HG02885 (cell line): Measurements from ENCODE around the gene RELB.
A peak's percentile ranks its signal among the peaks of the same experiment; 100 is the strongest.

Source experiments
- ATAC-seq: cut with Tn5 transposase; IDR thresholded peaks from one replicate; pipeline ENCODE4 v1.9.1; 2021; ENCODE audit warnings: mild to moderate bottlenecking; ENCODE audit not compliant: unreplicated experiment, poor library complexity

The RELB gene

DNA sequence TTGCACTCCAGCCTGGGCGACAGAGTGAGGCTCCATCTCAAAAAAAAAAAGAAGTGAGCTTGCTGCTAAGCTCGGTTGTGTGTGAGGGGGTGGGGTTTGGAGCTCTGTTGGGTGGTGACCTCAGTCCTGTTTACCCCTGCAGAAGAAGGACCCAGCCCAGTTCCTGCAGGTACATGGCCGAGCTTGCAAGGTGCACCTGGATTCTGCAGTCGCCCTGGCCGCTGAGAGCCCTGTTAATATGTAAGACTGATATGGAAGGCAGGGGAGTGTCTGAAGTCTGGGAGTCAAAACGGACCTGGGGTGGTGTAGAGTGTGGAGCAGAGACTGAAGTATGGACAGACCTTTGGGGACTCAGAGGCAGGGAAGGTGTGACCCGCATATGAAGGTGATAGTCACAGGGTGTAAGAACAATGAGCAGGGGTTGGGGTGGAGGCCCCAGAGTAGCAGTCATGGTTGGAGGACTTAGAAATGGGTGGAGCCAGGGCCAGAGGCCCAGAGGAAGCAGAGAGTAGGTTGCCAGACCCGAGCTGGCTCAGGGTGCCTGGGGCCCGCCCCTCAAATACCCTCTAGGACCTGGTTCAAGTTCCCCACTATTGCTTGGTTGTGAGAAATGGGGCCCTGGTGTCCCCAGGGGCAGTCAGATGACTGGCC lies 50.8 kb downstream of the RELB start:
- no peak for ATAC-seq

DNA sequence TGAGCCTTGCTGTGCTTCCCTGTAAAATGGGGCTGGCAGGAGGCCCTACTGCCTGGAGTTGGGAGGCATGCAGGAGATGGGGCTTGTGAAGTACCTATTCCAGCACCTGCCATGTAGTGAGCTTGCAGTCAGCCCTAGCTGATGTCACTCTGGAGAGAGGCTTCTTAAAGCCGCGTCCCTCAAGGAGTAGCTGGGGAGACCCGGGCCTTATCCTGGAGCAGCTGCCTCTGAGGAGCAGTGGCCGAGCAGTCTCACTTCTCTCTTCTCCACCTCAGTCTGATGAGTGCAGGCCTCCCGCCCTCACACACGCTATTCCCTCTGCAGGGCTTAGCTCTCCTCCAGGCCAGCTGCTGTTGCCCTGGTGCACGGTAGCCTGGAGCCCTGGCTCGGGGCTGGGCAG lies 55.6 kb downstream of the RELB start:
- no peak for ATAC-seq

DNA sequence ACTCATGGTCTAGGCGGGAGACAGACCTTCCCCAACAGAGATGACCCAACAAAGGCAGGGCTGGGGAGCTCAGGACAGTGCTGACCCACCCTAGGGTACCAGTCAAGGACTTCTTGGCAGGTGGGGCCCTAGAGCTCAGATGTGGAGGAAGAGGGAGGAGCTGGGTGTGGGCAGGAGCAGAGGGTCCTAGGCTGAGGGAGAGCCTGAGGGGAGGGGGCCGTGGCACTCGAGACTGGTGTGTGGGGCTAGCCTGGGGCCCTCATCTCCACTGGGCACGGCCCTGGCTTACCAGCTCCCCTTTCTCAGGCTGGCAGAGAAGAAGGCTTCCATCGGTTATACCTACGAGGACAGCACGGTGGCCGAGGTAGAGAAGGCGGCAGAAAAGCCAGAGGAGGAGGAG lies 56.2 kb downstream of the RELB start:
- no peak for ATAC-seq

DNA sequence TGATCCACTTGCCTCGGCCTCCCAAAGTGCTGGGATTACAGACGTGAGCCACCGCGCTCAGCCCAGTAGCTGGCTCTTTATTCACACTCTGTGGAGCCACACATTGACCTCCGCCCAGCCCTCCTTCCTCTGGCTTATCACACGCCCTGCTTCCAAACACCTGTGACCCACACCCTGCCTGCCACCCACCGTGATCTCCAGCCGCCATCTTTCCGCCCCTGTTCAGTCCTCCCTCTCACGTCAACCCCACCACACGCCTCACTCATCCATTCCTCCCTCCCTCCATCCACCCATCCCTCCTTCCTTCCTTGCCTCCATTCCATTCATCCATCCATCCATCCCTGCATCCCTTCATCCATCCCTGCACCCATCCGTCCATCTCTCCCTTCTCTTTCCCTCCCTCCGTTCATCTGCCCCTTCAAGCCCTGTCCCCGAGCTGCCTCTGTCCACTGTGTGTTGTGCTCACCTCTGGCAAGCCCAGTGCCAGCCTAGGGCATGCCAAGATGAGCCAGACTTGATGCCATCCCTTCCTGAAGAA lies 57.4 kb downstream of the RELB start:
- ATAC-seq = no peak

DNA sequence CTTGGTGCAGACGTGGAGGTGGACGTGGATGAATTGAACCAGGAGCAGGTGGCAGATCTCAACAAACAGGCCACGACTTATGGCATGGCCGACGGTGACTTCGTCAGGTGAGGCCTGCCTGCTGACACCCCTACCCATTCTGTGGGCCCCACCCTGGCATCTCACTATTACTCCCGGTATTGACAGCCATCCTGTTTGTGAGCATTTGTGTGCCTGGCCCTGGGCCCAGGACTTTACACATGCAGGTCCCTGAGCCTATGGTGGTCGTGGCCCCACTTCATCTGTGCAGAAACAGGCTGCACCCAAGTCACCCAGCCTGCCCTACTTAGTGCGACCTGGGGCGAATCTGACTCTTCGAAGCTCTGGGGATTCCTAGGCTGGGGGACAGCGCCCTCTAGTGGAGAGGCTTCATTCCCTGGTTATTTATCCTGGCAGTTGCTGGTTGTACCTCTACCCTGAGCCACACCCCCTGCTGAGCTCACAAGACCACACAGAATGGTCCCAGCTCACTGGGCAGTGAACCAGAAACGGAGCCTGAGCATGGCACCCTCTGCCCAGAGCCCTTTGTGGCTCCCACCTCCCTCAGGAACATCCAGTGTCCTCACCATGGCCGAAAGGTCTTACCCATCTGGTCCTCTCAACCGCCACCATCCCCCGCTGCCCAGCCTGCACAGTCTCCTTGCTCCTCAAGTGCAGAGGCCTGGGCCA lies 58.1 kb downstream of the RELB start:
- no peak for ATAC-seq

DNA sequence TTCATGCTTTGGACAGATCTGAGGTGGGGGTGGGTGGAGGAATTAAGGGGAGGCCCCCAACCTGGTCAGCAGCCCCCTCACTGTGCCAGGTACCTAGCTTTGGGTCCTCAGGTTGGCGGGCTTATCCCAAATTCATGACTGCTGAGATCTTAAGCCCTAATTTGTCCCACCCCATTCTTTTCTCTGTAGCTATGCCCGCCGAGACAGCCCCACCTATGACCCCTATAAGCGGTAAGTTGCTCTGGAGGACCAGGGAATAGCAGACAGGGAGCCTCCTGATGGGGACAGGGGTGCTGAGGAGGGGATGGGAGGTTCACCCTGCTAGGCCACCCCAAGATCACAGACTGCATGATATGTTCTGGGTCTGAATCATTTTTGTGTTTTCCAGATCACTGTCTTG lies 60.7 kb downstream of the RELB start:
- ATAC-seq = no peak

DNA sequence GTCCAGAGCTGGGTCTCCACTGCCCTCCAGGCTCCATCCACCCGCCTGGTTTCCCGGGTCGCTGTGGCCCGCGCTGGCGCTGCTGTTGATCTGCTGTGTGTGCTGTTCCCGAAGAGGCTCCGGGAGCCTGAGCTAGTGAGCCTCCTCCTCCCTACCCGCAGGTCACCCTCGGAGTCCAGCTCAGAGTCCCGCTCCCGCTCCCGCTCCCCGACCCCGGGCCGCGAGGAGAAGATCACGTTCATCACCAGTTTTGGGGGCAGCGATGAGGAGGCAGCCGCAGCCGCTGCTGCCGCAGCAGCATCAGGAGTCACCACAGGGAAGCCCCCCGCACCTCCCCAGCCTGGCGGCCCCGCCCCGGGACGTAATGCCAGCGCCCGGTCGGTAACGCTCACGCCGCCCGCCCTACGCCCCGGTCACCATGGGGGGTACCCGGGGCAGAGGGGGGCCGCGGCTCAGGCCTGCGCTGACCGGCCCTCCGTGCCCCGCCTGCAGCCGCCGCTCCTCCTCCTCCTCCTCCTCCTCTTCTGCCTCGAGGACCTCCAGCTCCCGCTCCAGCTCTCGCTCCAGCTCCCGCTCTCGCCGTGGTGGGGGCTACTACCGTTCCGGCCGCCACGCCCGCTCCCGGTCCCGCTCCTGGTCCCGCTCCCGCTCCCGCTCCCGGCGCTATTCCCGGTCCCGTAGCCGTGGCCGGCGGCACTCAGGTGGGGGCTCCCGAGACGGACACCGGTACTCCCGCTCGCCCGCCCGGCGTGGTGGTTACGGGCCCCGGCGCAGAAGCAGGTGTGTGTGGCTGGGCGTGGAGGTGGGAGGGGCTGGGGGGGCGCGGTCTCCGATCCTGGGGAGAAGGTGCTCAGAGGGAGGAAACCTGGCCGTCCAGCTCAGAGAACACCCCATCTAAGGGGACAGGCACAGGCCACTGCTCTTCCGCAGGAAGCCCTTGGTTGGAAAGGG lies 62.9 kb downstream of the RELB start:
- ATAC-seq = no peak

DNA sequence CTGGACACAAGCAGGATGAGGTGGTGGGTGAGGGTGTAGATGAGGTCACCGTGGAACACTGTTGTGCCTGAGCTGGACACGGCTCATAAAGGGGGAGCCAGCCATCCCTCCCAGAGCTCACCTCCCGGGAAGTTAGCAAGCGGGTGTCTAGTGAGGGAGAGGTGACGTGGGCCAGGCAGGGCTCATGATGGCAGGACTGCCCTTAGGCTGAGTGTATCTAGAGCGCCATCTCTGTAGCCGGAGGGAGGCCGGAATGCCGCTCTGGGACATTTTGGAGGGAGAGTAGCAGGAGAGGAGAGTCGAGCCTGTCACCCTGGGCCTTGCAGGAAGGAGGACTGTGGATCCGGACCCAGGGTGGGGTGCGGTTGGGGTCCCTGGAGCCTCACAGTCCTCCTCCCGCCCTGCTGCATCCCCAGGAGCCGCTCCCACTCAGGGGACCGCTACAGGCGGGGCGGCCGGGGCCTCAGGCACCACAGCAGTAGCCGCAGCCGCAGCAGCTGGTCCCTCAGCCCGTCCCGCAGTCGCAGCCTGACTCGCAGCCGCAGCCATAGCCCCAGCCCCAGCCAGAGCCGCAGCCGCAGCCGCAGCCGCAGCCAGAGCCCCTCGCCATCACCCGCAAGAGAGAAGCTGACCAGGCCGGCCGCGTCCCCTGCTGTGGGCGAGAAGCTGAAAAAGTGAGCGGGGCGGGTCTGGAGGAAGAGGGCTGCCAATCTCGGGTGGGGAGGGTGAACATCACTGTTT lies 65.8 kb downstream of the RELB start:
- no peak for ATAC-seq

DNA sequence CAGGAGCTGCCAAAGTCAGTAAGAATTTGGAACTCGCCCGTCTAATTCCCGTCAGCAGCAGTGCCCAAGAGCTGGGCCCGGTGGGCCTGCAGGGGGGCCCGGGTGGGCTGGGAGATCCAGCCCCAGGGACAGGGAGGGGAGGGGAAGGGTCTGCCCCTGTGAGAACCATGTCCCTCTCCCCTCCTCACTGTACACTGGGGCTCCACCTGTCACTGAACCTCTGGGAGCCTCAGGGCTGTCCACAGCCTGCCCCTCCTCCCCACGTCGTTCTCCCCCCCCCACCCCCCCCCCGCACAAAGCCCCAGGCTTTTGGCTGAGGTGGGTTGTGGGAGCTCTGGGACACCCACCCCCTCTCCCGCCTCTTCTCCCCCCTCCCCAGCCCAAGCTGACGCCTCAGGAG lies 66.8 kb downstream of the RELB start:
- no peak for ATAC-seq

DNA sequence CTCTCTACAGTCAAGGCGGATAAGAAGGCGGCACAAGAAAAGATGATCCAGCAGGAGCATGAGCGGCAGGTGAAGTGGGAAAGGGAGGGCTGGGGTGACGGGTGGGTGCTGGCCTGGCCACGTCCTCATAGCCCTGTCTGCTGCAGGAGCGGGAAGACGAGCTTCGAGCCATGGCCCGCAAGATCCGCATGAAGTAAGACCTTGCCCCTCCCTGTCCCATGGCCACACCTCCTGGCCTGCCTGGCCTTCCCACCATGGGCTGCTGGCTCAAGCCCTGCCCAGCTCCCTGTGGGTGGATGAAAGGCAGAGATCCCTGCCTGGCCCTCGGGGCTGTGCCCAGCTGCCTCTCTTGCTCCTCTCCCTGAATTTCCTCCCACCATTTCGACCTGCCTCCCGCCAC lies 67.8 kb downstream of the RELB start:
- no peak for ATAC-seq

DNA sequence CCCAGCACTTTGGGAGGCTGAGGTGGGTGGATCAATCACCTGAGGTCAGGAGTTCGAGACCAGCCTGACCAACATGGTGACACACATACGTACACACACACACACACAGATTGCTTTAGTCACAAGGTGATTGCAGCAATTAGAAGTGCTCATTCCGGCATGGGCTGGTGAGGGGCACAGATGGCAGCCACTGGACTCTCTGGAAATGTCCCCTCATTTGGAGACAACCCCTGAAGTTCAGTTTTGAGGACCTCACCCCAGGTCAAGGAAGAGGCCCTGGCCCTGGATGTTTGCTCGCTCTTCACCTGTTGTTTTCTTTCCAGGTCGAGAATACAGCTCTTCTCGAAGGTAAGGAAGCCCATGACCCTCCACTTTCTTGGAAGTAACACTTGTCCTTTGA lies 69.0 kb downstream of the RELB start:
- ATAC-seq = no peak

DNA sequence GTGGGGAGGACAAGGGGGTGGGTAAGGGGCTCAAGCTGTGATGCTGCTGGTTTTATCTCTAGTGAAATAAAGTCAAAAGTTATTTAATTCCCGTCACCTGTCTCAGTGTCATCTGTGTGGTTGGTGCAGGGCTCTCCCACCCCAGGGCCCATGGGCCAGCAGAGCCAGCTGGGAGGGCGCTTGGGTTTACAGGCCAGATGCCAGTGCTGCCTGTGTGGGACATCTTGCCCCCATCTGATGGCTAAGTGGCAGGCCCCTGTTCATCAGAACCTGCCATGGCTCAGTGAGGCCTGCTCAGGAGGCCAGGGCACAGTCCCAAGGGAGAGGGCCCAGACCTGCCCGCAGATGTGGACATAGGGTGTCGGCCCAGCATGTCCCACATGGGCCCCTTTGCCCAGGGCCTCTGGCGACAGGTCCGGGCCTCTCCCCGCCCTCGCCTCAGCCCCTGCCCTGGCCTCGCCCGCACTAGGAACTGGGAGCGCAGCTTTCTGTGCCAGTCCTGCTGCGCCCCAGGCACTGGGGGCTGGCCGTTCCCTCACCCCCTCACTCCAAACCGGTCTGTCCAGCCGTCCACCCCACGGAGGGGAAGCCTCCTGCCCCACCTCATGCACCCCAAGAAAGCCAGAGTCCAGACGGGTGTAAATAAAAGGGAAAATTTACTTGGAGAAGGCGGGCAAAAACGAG lies 69.7 kb downstream of the RELB start:
- no peak for ATAC-seq

DNA sequence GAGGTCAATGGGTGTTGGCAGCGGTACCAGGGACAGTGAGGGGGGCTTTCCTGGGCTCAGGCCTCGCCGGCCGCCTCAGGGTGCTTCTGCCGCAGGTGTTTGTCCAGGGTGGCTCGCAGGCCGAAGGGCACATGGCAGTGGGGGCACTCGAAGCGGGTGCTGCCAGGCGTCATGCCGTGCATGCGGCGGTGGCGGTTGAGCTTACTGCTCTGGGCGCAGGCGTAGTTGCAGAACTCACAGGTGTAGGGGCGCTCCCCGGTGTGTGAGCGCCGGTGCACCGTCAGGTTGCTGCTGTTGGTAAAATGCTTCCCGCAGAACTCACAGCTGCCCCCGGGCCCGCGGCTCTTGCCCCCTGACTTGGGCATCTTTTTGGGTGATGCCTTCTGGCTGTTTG lies 70.3 kb downstream of the RELB start:
- ATAC-seq = no peak

DNA sequence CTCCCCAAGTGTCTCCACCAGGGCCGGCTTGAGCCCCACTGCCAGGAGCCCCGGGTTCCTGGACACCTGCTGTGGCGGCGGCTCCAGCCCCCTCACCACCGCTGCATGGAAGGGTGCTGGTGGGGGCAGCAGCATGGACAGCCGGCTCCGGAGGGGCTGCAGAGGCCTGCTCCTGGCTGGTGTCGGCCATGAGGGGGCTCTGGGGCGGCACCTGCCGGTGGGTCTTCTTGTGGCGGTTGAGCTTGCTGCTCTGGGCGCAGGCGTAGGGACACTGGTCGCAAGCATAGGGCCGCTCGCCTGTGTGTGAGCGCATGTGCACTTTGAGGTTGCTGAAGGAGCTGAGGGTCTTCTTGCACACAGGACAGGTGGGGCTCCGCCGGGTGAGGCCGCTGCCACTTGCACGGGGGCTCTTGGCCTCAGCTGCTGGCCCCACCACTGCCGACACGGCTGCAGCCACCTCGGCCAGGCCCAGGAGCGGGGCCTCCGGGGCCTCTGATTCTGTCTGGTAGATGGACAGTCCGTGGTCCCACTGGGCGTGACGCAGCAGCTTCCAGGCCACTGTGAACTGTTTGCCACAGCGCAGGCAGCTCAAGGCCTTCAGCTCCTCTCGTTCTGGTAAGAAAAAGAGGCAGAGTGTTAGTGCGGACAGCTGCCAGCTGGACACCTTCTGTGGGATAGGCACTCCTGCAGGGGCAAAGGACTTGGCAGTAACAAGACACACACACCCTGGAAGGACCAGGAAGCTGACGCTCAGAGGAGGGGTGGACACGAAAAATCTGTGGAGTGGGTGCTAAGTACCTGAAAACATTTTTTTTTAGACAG lies 70.9 kb downstream of the RELB start:
- no peak for ATAC-seq

DNA sequence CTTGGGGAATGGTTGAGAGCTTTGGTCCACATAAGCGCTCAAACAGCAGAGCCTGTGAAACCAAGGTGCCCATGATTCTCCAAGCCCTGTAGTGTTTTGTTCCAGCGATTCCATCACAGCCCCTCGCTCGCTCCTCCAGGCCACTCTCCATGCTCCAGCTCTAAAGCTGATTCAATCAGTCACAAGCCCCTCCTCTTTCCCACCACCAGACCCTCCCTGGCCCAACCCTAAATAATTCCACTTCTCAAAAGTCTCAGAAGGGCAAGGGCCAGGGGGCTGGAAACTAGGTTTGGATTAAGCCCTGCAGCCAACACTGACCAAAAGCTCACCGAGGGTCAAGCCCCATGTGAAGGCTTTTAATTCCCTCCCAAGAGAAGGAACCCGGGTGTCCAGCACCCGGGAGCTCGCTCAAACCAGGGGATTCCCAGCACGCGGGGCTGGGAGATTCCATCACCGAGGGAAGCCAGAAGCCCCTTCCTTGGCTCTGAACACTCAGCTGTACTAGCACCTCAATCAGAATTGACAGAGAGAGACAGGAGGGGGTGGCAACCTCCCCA lies 73.6 kb downstream of the RELB start:
- ATAC-seq = no peak

DNA sequence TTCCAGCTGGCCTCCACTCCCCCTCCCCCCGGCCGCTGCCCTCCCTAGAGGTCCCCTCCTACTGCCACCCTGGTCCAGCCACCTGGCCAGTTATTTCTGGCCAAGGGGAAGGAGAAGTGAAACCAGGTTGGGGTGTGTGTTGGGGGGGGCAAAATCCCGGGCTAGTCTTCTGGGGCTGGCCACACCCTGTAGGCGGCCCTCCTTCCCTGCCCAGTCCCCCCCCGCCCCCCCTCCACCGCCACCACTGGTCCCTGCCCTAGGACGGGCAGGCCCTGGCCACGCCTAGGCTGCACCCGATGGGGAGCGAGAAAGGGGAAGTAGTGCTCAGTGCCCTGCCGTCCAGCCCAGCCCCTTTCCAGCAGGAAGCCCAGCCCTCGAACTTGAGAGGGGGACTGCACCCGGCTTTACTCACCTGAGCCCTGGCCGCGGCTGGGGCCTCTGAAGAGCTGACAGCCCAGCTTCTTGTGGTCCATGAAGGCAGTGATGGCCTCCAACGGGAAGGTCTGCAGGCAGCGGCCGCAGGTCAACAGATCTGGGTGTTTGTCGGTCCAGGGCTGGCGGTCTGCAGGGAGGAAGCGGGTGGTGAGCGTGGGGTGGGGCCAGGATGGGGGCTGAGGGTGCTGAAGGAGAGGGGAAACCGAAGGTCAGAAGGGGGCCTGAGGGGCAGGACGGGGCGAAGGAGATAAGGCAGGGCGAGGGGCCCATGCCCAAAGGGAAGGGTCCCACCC lies 74.2 kb downstream of the RELB start:
- peak; percentile 57 for ATAC-seq

DNA sequence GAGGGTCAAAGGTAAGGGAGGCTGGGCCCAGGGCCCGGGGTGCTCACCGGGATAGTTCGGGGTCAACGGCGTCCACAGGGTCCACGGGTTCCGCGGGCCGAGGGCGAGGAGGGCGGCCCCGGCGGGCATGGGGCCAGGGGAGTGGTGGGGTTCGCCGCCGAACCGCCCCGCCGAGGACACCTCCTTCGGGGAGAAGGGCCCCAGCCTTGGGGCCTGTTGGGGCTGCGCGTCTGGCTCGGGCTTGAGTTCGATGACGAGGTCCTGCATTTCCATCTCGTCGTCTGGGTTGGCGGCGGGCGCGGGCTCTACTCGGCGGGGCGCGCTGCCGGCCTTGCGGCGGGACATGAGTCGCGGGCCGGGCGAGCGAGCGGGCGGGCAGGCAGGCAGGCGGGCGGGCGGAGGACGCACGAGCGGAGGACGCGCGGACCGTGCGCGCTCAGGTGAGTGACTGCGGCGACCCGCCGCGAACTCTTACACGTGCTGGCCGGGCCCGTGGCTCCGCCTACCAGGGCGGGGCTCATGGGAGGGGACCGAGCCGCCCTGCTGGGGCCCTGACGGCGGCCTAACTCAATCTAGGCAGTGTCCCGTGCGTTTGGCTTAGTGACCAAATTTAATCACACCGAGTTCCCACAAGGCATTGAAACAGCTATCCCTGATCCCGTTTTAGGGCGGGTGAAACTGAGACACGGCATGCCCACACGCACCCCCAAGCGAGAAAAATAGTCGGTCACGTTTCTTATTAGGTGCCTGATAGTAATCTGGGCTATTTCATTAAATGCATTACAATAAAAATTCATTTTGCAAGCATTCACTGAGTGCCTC lies 75.0 kb downstream of the RELB start, which contains the start of gene ZNF296:
ZNF296 (minus strand) TSS at position 450 of the 822 bp plus-strand sequence; CDS start at position 345, 105 bp downstream.
- ATAC-seq = peak; percentile 60
